ENCODE results near the gene ZBED2. TPM values are rescaled to one million over a fixed set of nuclear protein-coding genes. Genes with fewer than 3 reads are reported as not detected.

Gene ZBED2
- total RNA-seq, 1 donor from 2014 or later, result 587 TPM

DNA sequence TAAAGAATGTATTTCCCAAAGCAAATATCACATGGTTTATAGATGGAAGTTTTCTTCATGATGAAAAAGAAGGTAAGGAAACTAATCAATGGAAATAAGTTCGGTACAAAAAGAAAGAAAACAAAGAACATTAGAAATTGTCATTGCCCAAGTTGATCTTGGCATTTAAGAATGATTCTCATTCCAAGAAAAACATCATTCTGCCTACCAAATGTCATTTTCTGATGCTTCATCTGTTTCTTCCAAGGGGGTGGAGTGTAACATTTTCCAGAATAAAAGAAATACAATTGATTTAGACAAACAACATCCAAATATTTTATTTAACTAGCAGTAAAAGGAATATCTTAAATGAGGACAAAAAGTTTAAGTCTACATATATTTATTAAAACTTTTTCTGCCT is 3.0 kb upstream of the ZBED2 start:
- Mint-ChIP-seq H3K36me3 (ENCODE audit: low read depth) (peaks cover 60% of the 10 kb centered on the region), H3K9me3 (no peaks in the 10 kb centered on the region), H3K4me3 (peak overlapping the region; percentile 34), H3K27ac (peak overlapping the region; percentile 83), H3K4me1 (peaks cover 59% of the 10 kb centered on the region), H3K27me3 (no peaks in the 10 kb centered on the region)
- DNase-seq, result no peak
- intact Hi-C loops (cut with micrococcal nuclease), result loop anchor here (5.0 kb wide), 1 partner anchor 361 kb away; no protein-coding TSS in a partner anchor

DNA sequence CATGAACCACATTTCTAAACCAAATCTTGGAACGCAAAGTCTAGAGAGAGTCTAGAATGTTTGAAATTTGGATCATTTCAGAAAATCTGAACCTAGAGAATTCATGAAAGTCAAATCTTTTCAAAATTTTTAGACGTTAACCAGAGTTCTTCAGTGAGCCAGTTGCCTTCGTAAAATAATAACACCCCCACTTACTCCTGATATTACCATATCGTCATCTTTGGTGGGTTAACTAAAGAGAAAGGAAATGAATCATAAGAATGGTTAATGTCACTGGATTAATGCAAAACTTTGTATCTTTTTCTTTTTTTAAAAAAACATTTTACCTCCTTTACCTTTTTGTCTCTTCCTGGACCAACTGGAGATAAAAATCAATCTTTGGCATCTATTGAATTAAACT is 1.2 kb upstream of the ZBED2 start:
- intact Hi-C loops (cut with micrococcal nuclease), result loop anchor here (1.0 to 5.0 kb wide), 3 partner anchors 8 to 359 kb away; no protein-coding TSS in a partner anchor
- no peaks in the 10 kb centered on the region for H3K27me3 Mint-ChIP-seq
- H3K4me1 Mint-ChIP-seq, result peaks cover 52% of the 10 kb centered on the region
- H3K9me3 Mint-ChIP-seq, result no peaks in the 10 kb centered on the region
- no peak for DNase-seq
- peak overlapping the region; percentile 96 for H3K27ac Mint-ChIP-seq
- H3K36me3 Mint-ChIP-seq (ENCODE audit: low read depth), result peaks cover 69% of the 10 kb centered on the region
- H3K4me3 Mint-ChIP-seq, result peak overlapping the region; percentile 96

DNA sequence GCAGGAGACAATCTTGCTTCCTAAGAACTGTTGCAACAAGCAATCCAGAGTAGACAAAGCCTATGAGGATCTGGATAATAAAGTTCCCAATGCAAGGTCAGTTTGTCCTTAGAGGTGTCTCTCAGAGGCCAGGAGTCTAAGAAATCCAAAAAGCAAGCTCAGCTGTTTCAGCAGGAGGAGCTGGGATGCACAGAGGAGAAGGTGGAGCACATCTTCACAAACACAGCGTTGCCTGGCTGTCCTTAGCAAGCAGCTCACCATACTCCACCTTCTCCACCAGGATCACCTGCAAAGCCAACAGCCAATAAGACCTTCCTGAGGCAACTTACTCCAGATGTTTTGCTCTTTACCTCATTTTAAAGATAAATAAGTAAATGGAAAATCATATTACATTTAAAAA is 365 bp downstream of the ZBED2 start:
- peaks cover 53% of the 10 kb centered on the region for H3K4me1 Mint-ChIP-seq
- peak overlapping the region; percentile 96 for H3K4me3 Mint-ChIP-seq

GRCh38 chr3:111594205-111594604 is 941 bp downstream of the ZBED2 start:
- intact Hi-C loops (cut with micrococcal nuclease), result loop anchor here (2.0 kb wide), 1 partner anchor 15 kb away; no protein-coding TSS in a partner anchor
- H3K27me3 Mint-ChIP-seq, result no peaks in the 10 kb centered on the region
- H3K27ac Mint-ChIP-seq, result peak overlapping the region; percentile 96
- DNase-seq, result peak; percentile 67
- peaks cover 76% of the 10 kb centered on the region for H3K36me3 Mint-ChIP-seq (ENCODE audit: low read depth)
- peak overlapping the region; percentile 96 for H3K4me3 Mint-ChIP-seq
- no peaks in the 10 kb centered on the region for H3K9me3 Mint-ChIP-seq
- peaks cover 57% of the 10 kb centered on the region for H3K4me1 Mint-ChIP-seq

More for the DNA sequence above, 365 bp downstream of the ZBED2 start:
- Mint-ChIP-seq H3K9me3 (no peaks in the 10 kb centered on the region), H3K27ac (peak overlapping the region; percentile 96), H3K27me3 (no peaks in the 10 kb centered on the region), H3K36me3 (ENCODE audit: low read depth) (peaks cover 73% of the 10 kb centered on the region)
- DNase-seq, result peak; percentile 62
- intact Hi-C loops (cut with micrococcal nuclease), result loop anchor here (1.0 to 5.0 kb wide), 5 partner anchors 12 to 357 kb away; no protein-coding TSS in a partner anchor

DNA sequence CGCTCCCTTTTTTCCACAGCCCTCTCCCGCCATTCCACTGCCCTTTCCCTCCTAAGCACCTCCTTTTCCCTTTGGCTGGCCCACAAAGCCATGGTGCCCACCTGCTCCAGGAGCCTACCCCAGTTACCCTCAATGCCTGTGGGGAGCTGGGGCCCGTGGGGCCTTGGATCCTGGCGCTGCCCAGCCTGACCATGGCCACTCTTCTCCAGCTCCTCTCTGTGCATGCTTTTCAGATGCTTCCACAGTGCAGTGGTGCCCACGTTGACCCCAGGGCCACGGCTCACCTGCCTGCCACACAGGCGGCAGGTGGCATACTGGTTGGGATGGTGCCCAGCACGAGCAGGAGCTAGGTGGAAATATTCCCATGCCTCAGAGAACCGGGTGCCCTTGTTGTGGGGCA is 1.5 kb downstream of the ZBED2 start:
- H3K4me3 Mint-ChIP-seq, result peak overlapping the region; percentile 96
- H3K27me3 Mint-ChIP-seq, result no peaks in the 10 kb centered on the region
- peak overlapping the region; percentile 96 for H3K27ac Mint-ChIP-seq
- no peaks in the 10 kb centered on the region for H3K9me3 Mint-ChIP-seq
- intact Hi-C loops (cut with micrococcal nuclease), result loop anchor here (2.0 kb wide), 1 partner anchor 15 kb away; no protein-coding TSS in a partner anchor
- peak; percentile 60 for DNase-seq
- peaks cover 78% of the 10 kb centered on the region for H3K36me3 Mint-ChIP-seq (ENCODE audit: low read depth)
- peaks cover 60% of the 10 kb centered on the region for H3K4me1 Mint-ChIP-seq

- H3K9me3 Mint-ChIP-seq, result no peaks in the 10 kb centered on the region
- intact Hi-C loops (cut with micrococcal nuclease), result no loop called here
- no peaks in the 10 kb centered on the region for H3K27me3 Mint-ChIP-seq
- peak overlapping the region; percentile 96 for H3K4me3 Mint-ChIP-seq
- peak; percentile 60 for DNase-seq
- peaks cover 64% of the 10 kb centered on the region for H3K4me1 Mint-ChIP-seq
- H3K27ac Mint-ChIP-seq, result peak overlapping the region; percentile 96
- peaks cover 77% of the 10 kb centered on the region for H3K36me3 Mint-ChIP-seq (ENCODE audit: low read depth)
Measured at GRCh38 chr3:111592936-111593335, 2.2 kb downstream of the ZBED2 start.

GRCh38 chr3:111592143-111592542 is 3.0 kb downstream of the ZBED2 start:
- DNase-seq, result no peak
- Mint-ChIP-seq H3K27ac (peak overlapping the region; percentile 96), H3K4me1 (peaks cover 62% of the 10 kb centered on the region), H3K27me3 (no peaks in the 10 kb centered on the region), H3K36me3 (ENCODE audit: low read depth) (peaks cover 79% of the 10 kb centered on the region), H3K4me3 (peak overlapping the region; percentile 96), H3K9me3 (no peaks in the 10 kb centered on the region)
- intact Hi-C loops (cut with micrococcal nuclease), result no loop called here

- peak overlapping the region; percentile 67 for H3K27ac Mint-ChIP-seq
- H3K4me3 Mint-ChIP-seq, result peak overlapping the region; percentile 96
- peaks cover 4% of the 10 kb centered on the region for H3K9me3 Mint-ChIP-seq
- H3K36me3 Mint-ChIP-seq (ENCODE audit: low read depth), result peaks cover 85% of the 10 kb centered on the region
- H3K27me3 Mint-ChIP-seq, result no peaks in the 10 kb centered on the region
- intact Hi-C loops (cut with micrococcal nuclease), result no loop called here
- peaks cover 62% of the 10 kb centered on the region for H3K4me1 Mint-ChIP-seq
- peak; percentile 56 for DNase-seq
Measured at GRCh38 chr3:111591555-111591954, 3.6 kb downstream of the ZBED2 start.

DNA sequence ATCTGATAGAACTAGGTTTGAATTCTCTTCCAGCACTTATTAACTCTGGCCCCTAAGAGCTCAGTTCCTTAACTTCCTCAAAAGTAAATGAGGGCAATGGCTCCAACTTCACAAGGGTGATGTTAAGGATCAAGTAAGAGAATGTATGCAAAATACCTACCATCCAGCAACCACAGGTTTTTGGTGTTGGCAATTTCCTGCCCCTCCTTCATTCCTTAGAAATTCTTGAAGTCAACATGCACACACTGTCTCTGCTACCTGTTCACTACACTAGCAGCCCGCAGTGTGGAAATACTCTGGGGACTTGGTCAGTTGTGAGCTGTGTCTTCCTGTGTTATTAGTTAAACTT is 5.0 kb downstream of the ZBED2 start:
- peaks cover 8% of the 10 kb centered on the region for H3K9me3 Mint-ChIP-seq
- no peak for DNase-seq
- H3K4me3 Mint-ChIP-seq, result peak overlapping the region; percentile 62
- H3K4me1 Mint-ChIP-seq, result peaks cover 57% of the 10 kb centered on the region
- H3K27ac Mint-ChIP-seq, result peak overlapping the region; percentile 57
- H3K27me3 Mint-ChIP-seq, result no peaks in the 10 kb centered on the region
- peaks cover 90% of the 10 kb centered on the region for H3K36me3 Mint-ChIP-seq (ENCODE audit: low read depth)
- intact Hi-C loops (cut with micrococcal nuclease), result no loop called here

DNA sequence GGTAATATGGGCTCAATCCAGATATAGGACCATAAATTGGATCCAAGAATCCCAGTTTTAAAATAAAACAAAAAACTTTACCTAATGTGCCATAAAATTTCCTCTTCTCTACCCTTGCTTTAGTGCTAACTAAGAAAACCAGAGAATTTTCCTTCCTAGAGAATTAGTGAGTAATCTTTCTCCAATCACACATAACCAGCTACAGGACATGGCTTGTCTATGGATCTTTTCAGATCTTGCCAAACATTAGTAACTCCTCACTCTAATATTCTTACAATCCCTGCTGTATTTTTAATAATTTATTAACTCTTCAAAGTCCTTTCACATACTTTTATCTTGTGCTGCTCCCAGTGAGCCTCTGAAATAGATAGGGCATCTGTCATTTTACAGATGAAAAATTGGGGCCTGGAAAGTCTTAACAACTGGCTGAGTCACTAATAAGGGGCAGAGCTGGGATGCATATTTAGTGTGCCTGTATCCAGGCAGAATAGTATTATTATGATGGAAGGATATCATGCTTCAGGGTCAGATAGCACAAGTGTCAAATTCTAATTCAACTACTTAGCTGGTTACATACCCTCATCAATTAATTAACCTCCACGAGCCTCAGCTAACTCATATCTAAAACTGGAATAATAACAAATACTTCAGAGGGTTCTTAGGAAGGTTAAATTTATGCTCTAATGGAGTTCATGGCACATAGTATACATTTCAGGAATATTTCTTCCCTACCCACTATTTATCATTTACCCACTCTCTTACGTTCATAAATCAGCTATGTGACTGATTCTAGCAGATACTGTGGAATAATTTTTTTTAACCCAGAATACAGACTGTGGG is 5.6 kb downstream of the ZBED2 start:
- Mint-ChIP-seq H3K4me1 (peaks cover 58% of the 10 kb centered on the region), H3K27ac (peak overlapping the region; percentile 71), H3K9me3 (peaks cover 12% of the 10 kb centered on the region), H3K27me3 (no peaks in the 10 kb centered on the region), H3K4me3 (peak overlapping the region; percentile 62), H3K36me3 (ENCODE audit: low read depth) (peaks cover 89% of the 10 kb centered on the region)
- intact Hi-C loops (cut with micrococcal nuclease), result no loop called here
- no peak for DNase-seq

GRCh38 chr3:111588527-111588926 is 6.6 kb downstream of the ZBED2 start:
- Mint-ChIP-seq H3K4me1 (peaks cover 58% of the 10 kb centered on the region), H3K27ac (peak overlapping the region; percentile 81), H3K27me3 (no peaks in the 10 kb centered on the region), H3K36me3 (ENCODE audit: low read depth) (peaks cover 87% of the 10 kb centered on the region), H3K4me3 (peak overlapping the region; percentile 31), H3K9me3 (peaks cover 12% of the 10 kb centered on the region)
- intact Hi-C loops (cut with micrococcal nuclease), result no loop called here
- peak; percentile 41 for DNase-seq

DNA sequence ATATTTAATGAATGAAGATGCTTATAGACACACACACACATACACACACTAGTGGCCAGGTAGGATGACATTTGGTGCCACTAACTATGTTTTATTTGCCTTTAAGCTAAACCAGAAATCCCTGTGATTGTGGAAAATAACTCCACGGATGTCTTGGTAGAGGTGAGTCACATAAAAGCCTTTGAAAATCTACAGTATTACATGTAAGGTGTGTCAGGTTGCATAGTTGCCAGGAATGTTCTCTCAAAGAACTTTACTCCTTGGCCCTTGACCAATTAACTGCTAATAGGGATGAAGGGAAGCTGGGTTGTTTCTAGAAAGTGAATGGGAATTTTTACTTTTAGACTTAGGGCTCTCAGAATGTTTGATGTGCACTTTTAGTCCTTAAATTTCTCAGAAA is 9.9 kb downstream of the ZBED2 start:
- Mint-ChIP-seq H3K27me3 (no peaks in the 10 kb centered on the region), H3K27ac (no peak overlapping the region)

GRCh38 chr3:111584744-111585143 is 10.4 kb downstream of the ZBED2 start:
- H3K4me3 Mint-ChIP-seq, result no peak overlapping the region
- peaks cover 89% of the 10 kb centered on the region for H3K36me3 Mint-ChIP-seq (ENCODE audit: low read depth)
- no peak for DNase-seq
- intact Hi-C loops (cut with micrococcal nuclease), result no loop called here
- H3K9me3 Mint-ChIP-seq, result peaks cover 30% of the 10 kb centered on the region
- H3K4me1 Mint-ChIP-seq, result peaks cover 72% of the 10 kb centered on the region
- no peaks in the 10 kb centered on the region for H3K27me3 Mint-ChIP-seq
- peak overlapping the region; percentile 12 for H3K27ac Mint-ChIP-seq

More for the DNA sequence above, 9.9 kb downstream of the ZBED2 start:
- intact Hi-C loops (cut with micrococcal nuclease), result no loop called here
- Mint-ChIP-seq H3K36me3 (ENCODE audit: low read depth) (peaks cover 89% of the 10 kb centered on the region), H3K4me3 (no peak overlapping the region), H3K9me3 (peaks cover 30% of the 10 kb centered on the region), H3K4me1 (peaks cover 72% of the 10 kb centered on the region)
- no peak for DNase-seq

GRCh38 chr3:111582120-111582474 is 13.0 kb downstream of the ZBED2 start:
- intact Hi-C loops (cut with micrococcal nuclease), result loop anchor here (1.0 kb wide), 3 partner anchors 13 to 34 kb away; partner anchors contain the start of gene ZBED2
- Mint-ChIP-seq H3K4me1 (peaks cover 77% of the 10 kb centered on the region), H3K4me3 (peak overlapping the region; percentile 15), H3K9me3 (peaks cover 30% of the 10 kb centered on the region), H3K27ac (peak overlapping the region; percentile 86), H3K36me3 (ENCODE audit: low read depth) (peaks cover 83% of the 10 kb centered on the region), H3K27me3 (no peaks in the 10 kb centered on the region)
- no peak for DNase-seq

Data from activated CD4-positive, alpha-beta T cell treated with anti-CD3 and anti-CD28 coated beads, Interleukin-2, amount 10 ng/mL, durations not matched to agents 24 days and 14 days (primary cell).